Mucosa of descending colon (tissue), 3 donors: ENCODE measurements around the gene CKS2. TPM values are rescaled to one million over a fixed set of nuclear protein-coding genes. Genes with fewer than 3 reads are reported as not detected.

ENCODE experiments used
- ATAC-seq: fragments of 200-7000 bp; cut with Tn5 transposase; one replicate; pipeline ENCODE4 v1.9.1; 2020; ENCODE audit warnings: mild to moderate bottlenecking, moderate library complexity
- DNase-seq, 3 donors: peaks; one replicate each; pipeline ENCODE4 v3.0.0-alpha.2; 2020
- H3K36me3 ChIP-seq: fragments of 200-600 bp; one replicate; pipeline ENCODE4 v1.8.0; 2021; ENCODE audit warnings: low read depth, mild to moderate bottlenecking
- H3K4me1 ChIP-seq: fragments of 200-600 bp; one replicate; pipeline ENCODE4 v1.8.0; 2021; ENCODE audit warnings: low read depth, mild to moderate bottlenecking
- H3K4me3 ChIP-seq: fragments of 200-600 bp; one replicate; pipeline ENCODE4 v1.8.0; 2021; ENCODE audit warnings: mild to moderate bottlenecking
- H3K9me3 ChIP-seq: fragments of 200-600 bp; one replicate; pipeline ENCODE4 v1.8.0; 2021; ENCODE audit warnings: mild to moderate bottlenecking
- intact Hi-C, 2 donors: fragments of 100-400 bp; cut with DNase I in 1 of 2; cut with micrococcal nuclease in 1 of 2; formaldehyde crosslinking; loops; one replicate each; pipeline versions ENCODE4 v1.11.0 to v1.11.1; 2022; cut with DNase I, micrococcal nuclease
- microRNA-seq: library from miRNA; unstranded; fragments of <30 nt; microRNA quantifications from one replicate; pipeline ENCODE4, GENCODE V29; 2019
- total RNA-seq, 3 donors: library from RNA; stranded (reverse); fragmentation: NEBNext Ultra II Directional in 2 of 3; extraction: Animal tissue kit (Norgen Biotek cat#: 25700) in 2 of 3; gene quantifications; one replicate each; pipeline versions ENCODE4 v1.2.1 to v1.2.4, GENCODE V29; 2021 to 2023
- TF ChIP-seq, protein P1 (sequence below): fragments of 200-600 bp; IDR thresholded peaks from one replicate; pipeline ENCODE4 v1.8.0; 2022; ENCODE audit warnings: antibody characterized with exemption, mild to moderate bottlenecking
- donor health status: DM: no; HTN: no; CAD: no; lungs with moderate emphysema.
- donor health status: DM: no; HTN: no; CAD: no.
- donor health status: DM: no; HTN: yes; CAD: no.

The CKS2 gene
- total RNA-seq, 3 donors from 2014 or later = 13.1 to 49.2 (median 15.4) TPM

GRCh38 chr9:89363921-89364665 is 53.1 kb downstream of the CKS2 start:
- Histone ChIP-seq H3K9me3 (no peaks in the 10 kb centered on the region), H3K4me3 (no peak overlapping the region), H3K4me1 (no peaks in the 10 kb centered on the region), H3K36me3 (no peaks in the 10 kb centered on the region)
- ATAC-seq = no peak
- no peak for DNase-seq
- TF ChIP-seq, protein P1, sequence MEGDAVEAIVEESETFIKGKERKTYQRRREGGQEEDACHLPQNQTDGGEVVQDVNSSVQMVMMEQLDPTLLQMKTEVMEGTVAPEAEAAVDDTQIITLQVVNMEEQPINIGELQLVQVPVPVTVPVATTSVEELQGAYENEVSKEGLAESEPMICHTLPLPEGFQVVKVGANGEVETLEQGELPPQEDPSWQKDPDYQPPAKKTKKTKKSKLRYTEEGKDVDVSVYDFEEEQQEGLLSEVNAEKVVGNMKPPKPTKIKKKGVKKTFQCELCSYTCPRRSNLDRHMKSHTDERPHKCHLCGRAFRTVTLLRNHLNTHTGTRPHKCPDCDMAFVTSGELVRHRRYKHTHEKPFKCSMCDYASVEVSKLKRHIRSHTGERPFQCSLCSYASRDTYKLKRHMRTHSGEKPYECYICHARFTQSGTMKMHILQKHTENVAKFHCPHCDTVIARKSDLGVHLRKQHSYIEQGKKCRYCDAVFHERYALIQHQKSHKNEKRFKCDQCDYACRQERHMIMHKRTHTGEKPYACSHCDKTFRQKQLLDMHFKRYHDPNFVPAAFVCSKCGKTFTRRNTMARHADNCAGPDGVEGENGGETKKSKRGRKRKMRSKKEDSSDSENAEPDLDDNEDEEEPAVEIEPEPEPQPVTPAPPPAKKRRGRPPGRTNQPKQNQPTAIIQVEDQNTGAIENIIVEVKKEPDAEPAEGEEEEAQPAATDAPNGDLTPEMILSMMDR = no peak
- intact Hi-C loops = no loop called here

- Histone ChIP-seq H3K9me3 (no peaks in the 10 kb centered on the region), H3K4me3 (no peak overlapping the region), H3K36me3 (no peaks in the 10 kb centered on the region), H3K4me1 (no peaks in the 10 kb centered on the region)
- intact Hi-C loops = no loop called here
- ATAC-seq (no peak), DNase-seq (no peak)
- TF ChIP-seq, protein P1 = no peak
Observed at GRCh38 chr9:89364666-89365531, 53.9 kb downstream of the CKS2 start.

- no peaks in the 10 kb centered on the region for H3K9me3 ChIP-seq
- ATAC-seq (no peak), DNase-seq (no peak)
- H3K36me3 ChIP-seq = no peaks in the 10 kb centered on the region
- intact Hi-C loops = no loop called here
- no peak overlapping the region for H3K4me3 ChIP-seq
- H3K4me1 ChIP-seq = no peaks in the 10 kb centered on the region
- TF ChIP-seq, protein P1 = no peak
Observed at GRCh38 chr9:89365532-89365912, 54.5 kb downstream of the CKS2 start.

Small RNA genes within 50 kb of the gene (microRNA-seq; reads per million reads assigned to microRNA genes)
- not detected for gene MIR3153

Other genes starting within 250 kb of the CKS2 start
- 1 to 10 TPM in 2 of 3 donors, under 1 TPM in 1; 0.35 to 4.8 (median 1.5) TPM for gene SHC3, start 132.4 kb upstream of the CKS2 start, total RNA-seq
- gene SECISBP2, start 7.3 kb downstream of the CKS2 start, total RNA-seq = 10 to 100 TPM; 49.4 to 68.0 (median 50.2) TPM
- gene SEMA4D, start 186.9 kb downstream of the CKS2 start, total RNA-seq = 10 to 100 TPM; 20.9 to 26.9 (median 23.1) TPM